Measurements from ENCODE around the gene NDE1.

NDE1 gene

GRCh38 chr16:15631730-15632409 is 18.2 kb upstream of the NDE1 start:
- no peak overlapping the region for H3K27ac ChIP-seq (ENCODE audit: low read length)
- H3K9me3 ChIP-seq (ENCODE audit: control insufficient read depth, low read depth, low read length) = no peaks in the 10 kb centered on the region
- H3K9ac ChIP-seq (ENCODE audit: low read length) = no peak overlapping the region
- no peaks in the 10 kb centered on the region for H3K4me1 ChIP-seq (ENCODE audit: control insufficient read depth, low read depth, low read length)
- peaks cover 57% of the 10 kb centered on the region for H3K36me3 ChIP-seq (ENCODE audit: control insufficient read depth, low read depth, low read length)
- no peak overlapping the region for H3K4me3 ChIP-seq (ENCODE audit: low read length)
- H3K27me3 ChIP-seq (ENCODE audit: control insufficient read depth, insufficient read depth, low read length) = no peaks in the 10 kb centered on the region

- H3K4me3 ChIP-seq (ENCODE audit: low read length) = no peak overlapping the region
- H3K9me3 ChIP-seq (ENCODE audit: control insufficient read depth, low read depth, low read length) = no peaks in the 10 kb centered on the region
- no peaks in the 10 kb centered on the region for H3K4me1 ChIP-seq (ENCODE audit: control insufficient read depth, low read depth, low read length)
- peaks cover 66% of the 10 kb centered on the region for H3K36me3 ChIP-seq (ENCODE audit: control insufficient read depth, low read depth, low read length)
- H3K9ac ChIP-seq (ENCODE audit: low read length) = no peak overlapping the region
- H3K27ac ChIP-seq (ENCODE audit: low read length) = no peak overlapping the region
- H3K27me3 ChIP-seq (ENCODE audit: control insufficient read depth, insufficient read depth, low read length) = no peaks in the 10 kb centered on the region
Observed at GRCh38 chr16:15635926-15636325, 14.1 kb upstream of the NDE1 start.

GRCh38 chr16:15636392-15636873 is 13.6 kb upstream of the NDE1 start:
- H3K9ac ChIP-seq (ENCODE audit: low read length) = no peak overlapping the region

GRCh38 chr16:15639061-15639568 is 10.9 kb upstream of the NDE1 start:
- Histone ChIP-seq H3K9ac (ENCODE audit: low read length) (no peak overlapping the region), H3K36me3 (ENCODE audit: control insufficient read depth, low read depth, low read length) (peaks cover 46% of the 10 kb centered on the region)

More at GRCh38 chr16:15636392-15636873, 13.6 kb upstream of the NDE1 start:
- H3K4me3 ChIP-seq (ENCODE audit: low read length) = no peak overlapping the region
- no peaks in the 10 kb centered on the region for H3K4me1 ChIP-seq (ENCODE audit: control insufficient read depth, low read depth, low read length)
- H3K27me3 ChIP-seq (ENCODE audit: control insufficient read depth, insufficient read depth, low read length) = no peaks in the 10 kb centered on the region
- peaks cover 64% of the 10 kb centered on the region for H3K36me3 ChIP-seq (ENCODE audit: control insufficient read depth, low read depth, low read length)
- H3K27ac ChIP-seq (ENCODE audit: low read length) = no peak overlapping the region
- H3K9me3 ChIP-seq (ENCODE audit: control insufficient read depth, low read depth, low read length) = no peaks in the 10 kb centered on the region

GRCh38 chr16:15640966-15641365 is 9.1 kb upstream of the NDE1 start:
- H3K4me1 ChIP-seq (ENCODE audit: control insufficient read depth, low read depth, low read length) = peaks cover 11% of the 10 kb centered on the region
- H3K9me3 ChIP-seq (ENCODE audit: control insufficient read depth, low read depth, low read length) = no peaks in the 10 kb centered on the region
- H3K4me3 ChIP-seq (ENCODE audit: low read length) = no peak overlapping the region
- H3K36me3 ChIP-seq (ENCODE audit: control insufficient read depth, low read depth, low read length) = peaks cover 27% of the 10 kb centered on the region
- no peaks in the 10 kb centered on the region for H3K27me3 ChIP-seq (ENCODE audit: control insufficient read depth, insufficient read depth, low read length)
- H3K9ac ChIP-seq (ENCODE audit: low read length) = no peak overlapping the region
- H3K27ac ChIP-seq (ENCODE audit: low read length) = no peak overlapping the region

More at GRCh38 chr16:15639061-15639568, 10.9 kb upstream of the NDE1 start:
- H3K4me1 ChIP-seq (ENCODE audit: control insufficient read depth, low read depth, low read length) = peaks cover 8% of the 10 kb centered on the region
- no peaks in the 10 kb centered on the region for H3K27me3 ChIP-seq (ENCODE audit: control insufficient read depth, insufficient read depth, low read length)
- no peaks in the 10 kb centered on the region for H3K9me3 ChIP-seq (ENCODE audit: control insufficient read depth, low read depth, low read length)
- H3K4me3 ChIP-seq (ENCODE audit: low read length) = no peak overlapping the region
- H3K27ac ChIP-seq (ENCODE audit: low read length) = no peak overlapping the region

GRCh38 chr16:15641753-15642556 is 8.1 kb upstream of the NDE1 start:
- H3K4me3 ChIP-seq (ENCODE audit: low read length) = peak overlapping the region; percentile 78
- H3K36me3 ChIP-seq (ENCODE audit: control insufficient read depth, low read depth, low read length) = peaks cover 20% of the 10 kb centered on the region
- H3K9me3 ChIP-seq (ENCODE audit: control insufficient read depth, low read depth, low read length) = no peaks in the 10 kb centered on the region
- H3K4me1 ChIP-seq (ENCODE audit: control insufficient read depth, low read depth, low read length) = peaks cover 11% of the 10 kb centered on the region
- peak overlapping the region; percentile 75 for H3K9ac ChIP-seq (ENCODE audit: low read length)
- H3K27ac ChIP-seq (ENCODE audit: low read length) = peak overlapping the region; percentile 44
- H3K27me3 ChIP-seq (ENCODE audit: control insufficient read depth, insufficient read depth, low read length) = no peaks in the 10 kb centered on the region

GRCh38 chr16:15642557-15643047 is 7.4 kb upstream of the NDE1 start:
- Histone ChIP-seq H3K27ac (ENCODE audit: low read length) (peak overlapping the region; percentile 44), H3K9me3 (ENCODE audit: control insufficient read depth, low read depth, low read length) (no peaks in the 10 kb centered on the region), H3K9ac (ENCODE audit: low read length) (peak overlapping the region; percentile 75), H3K4me3 (ENCODE audit: low read length) (peak overlapping the region; percentile 78), H3K36me3 (ENCODE audit: control insufficient read depth, low read depth, low read length) (peaks cover 13% of the 10 kb centered on the region), H3K4me1 (ENCODE audit: control insufficient read depth, low read depth, low read length) (peaks cover 11% of the 10 kb centered on the region), H3K27me3 (ENCODE audit: control insufficient read depth, insufficient read depth, low read length) (no peaks in the 10 kb centered on the region)

- Histone ChIP-seq H3K9me3 (ENCODE audit: control insufficient read depth, low read depth, low read length) (no peaks in the 10 kb centered on the region), H3K9ac (ENCODE audit: low read length) (peak within 1 kb of the TSS; percentile 93), H3K36me3 (ENCODE audit: control insufficient read depth, low read depth, low read length) (peaks cover 9% of the 10 kb centered on the region), H3K27ac (ENCODE audit: low read length) (peak within 1 kb of the TSS; percentile 87), H3K27me3 (ENCODE audit: control insufficient read depth, insufficient read depth, low read length) (no peaks in the 10 kb centered on the region), H3K4me3 (ENCODE audit: low read length) (peak within 1 kb of the TSS; percentile 90), H3K4me1 (ENCODE audit: control insufficient read depth, low read depth, low read length) (peaks cover 11% of the 10 kb centered on the region)
Observed at GRCh38 chr16:15643048-15643945, 6.7 kb upstream of the NDE1 start, which contains the start of gene MARF1. TSS of gene MARF1 (minus strand) at chr16:15643154. CDS start at chr16:15639233, 3,921 bp downstream.

GRCh38 chr16:15643946-15644250 is 6.1 kb upstream of the NDE1 start:
- Histone ChIP-seq H3K4me3 (ENCODE audit: low read length) (peak overlapping the region; percentile 90), H3K9ac (ENCODE audit: low read length) (peak overlapping the region; percentile 93), H3K9me3 (ENCODE audit: control insufficient read depth, low read depth, low read length) (no peaks in the 10 kb centered on the region), H3K36me3 (ENCODE audit: control insufficient read depth, low read depth, low read length) (peaks cover 3% of the 10 kb centered on the region), H3K27ac (ENCODE audit: low read length) (peak overlapping the region; percentile 87), H3K4me1 (ENCODE audit: control insufficient read depth, low read depth, low read length) (peaks cover 11% of the 10 kb centered on the region), H3K27me3 (ENCODE audit: control insufficient read depth, insufficient read depth, low read length) (no peaks in the 10 kb centered on the region)

- no peaks in the 10 kb centered on the region for H3K27me3 ChIP-seq (ENCODE audit: control insufficient read depth, insufficient read depth, low read length)
- H3K4me3 ChIP-seq (ENCODE audit: low read length) = peak overlapping the region; percentile 90
- H3K4me1 ChIP-seq (ENCODE audit: control insufficient read depth, low read depth, low read length) = peaks cover 11% of the 10 kb centered on the region
- no peaks in the 10 kb centered on the region for H3K9me3 ChIP-seq (ENCODE audit: control insufficient read depth, low read depth, low read length)
- no peaks in the 10 kb centered on the region for H3K36me3 ChIP-seq (ENCODE audit: control insufficient read depth, low read depth, low read length)
- H3K27ac ChIP-seq (ENCODE audit: low read length) = peak overlapping the region; percentile 87
- H3K9ac ChIP-seq (ENCODE audit: low read length) = peak overlapping the region; percentile 93
Observed at GRCh38 chr16:15644267-15644961, 5.6 kb upstream of the NDE1 start.
